Globus pallidus (tissue), 1 donor: ENCODE measurements around the gene AATK.

Experiments used
- DNase-seq: peaks from one replicate; pipeline ENCODE4 v3.0.0-alpha.2; 2015; ENCODE audit warnings: low spot score

The AATK gene

DNA sequence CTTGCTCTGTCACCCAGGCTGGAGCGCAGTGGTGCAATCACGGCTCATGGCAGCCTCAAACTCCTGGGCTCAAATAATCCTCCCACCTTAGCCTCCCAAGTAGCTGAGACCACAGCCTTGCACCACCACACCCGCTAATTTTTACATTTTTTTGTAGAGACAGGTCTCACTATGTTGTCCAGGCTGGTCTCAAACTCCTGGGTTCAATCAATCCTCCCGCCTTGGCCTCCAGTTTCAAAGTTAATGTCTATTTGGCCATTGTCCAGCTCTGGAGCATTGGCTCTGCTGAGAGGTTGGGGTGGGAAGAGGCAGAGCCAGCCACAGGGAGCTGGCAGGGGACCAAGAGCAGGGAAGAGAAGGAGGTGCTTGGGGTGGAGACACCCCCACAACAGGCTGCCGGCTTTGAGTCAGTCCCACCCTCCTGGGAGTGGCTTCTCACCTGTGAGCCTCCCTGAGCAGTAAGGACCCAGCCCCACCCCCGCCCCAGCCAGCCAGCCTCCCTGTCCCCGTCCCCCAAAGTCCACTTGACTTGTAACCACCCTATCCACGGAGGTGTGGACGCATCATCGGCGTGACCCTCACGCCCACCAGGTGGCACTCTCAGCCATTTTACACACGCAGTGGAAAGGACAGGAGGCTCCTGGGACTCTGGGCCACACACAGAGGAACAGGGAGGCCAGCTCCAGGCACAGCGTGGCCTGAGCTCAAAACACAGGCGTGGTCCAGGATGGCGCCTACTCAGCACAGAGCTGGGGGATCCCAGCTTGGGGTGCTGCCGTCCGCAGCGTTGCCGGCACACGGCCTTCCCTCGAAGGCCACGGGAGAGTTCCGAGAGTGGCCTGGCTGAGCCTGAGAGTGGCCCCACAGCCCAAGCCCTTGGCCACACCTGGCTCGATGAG is 23.5 kb downstream of the AATK start:
- DNase-seq = peak; percentile 86

DNA sequence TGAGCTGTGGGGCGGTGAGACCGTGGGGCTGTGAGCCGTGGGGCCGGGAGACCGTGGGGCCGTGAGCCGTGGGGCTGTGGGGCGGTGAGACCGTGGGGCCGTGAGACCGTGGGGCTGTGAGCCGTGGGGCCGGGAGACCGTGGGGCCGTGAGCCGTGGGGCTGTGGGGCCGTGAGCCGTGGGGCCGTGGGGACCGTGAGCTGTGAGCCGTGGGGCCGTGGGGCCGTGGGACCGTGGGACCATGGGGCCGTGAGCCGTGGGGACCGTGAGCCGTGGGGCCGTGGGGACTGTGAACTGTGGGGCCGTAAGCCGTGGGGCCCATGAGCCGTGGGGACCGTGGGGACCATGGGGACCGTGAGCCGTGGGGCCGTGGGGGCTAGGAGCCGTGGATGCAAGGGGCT is 25.3 kb downstream of the AATK start:
- DNase-seq = no peak

DNA sequence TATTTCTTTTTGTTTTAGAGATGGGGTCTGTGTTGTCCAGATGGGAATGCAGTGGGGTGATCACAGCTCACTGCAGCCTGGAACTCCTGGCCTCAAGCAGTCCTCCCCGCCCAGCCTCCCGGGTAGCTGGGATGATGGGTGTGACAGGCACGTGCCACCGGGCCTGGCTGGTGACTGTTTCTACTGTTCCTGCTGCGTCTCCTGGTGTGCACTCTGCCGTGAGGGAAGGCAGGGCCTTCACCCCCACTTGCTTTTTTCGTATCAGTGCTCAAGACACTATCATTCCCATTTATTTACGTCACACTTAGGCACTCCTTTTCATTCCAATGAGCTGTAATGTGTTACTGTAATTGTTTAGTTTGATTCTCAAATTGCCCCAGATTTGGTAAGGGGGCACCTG is 26.0 kb downstream of the AATK start:
- DNase-seq = no peak

DNA sequence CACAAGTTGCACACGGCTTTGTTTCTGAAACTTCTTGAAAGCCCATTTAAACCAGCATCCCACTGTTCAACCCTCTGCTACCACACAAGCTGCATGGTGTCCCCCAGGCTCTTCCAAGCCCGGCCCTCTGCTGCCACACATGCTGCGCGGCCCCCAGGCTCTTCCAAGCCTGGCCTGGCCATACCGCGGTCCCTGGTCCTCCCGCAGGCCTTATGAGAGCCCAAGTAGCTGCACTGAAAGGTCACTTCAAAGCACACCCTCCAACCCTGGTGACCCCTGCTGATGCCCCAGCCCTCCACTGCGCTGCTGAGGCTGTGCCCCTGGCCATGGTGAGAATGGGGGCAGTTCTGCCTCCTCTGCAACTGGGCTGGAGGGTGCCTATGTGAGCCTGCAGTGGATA is 26.6 kb downstream of the AATK start:
- no peak for DNase-seq

DNA sequence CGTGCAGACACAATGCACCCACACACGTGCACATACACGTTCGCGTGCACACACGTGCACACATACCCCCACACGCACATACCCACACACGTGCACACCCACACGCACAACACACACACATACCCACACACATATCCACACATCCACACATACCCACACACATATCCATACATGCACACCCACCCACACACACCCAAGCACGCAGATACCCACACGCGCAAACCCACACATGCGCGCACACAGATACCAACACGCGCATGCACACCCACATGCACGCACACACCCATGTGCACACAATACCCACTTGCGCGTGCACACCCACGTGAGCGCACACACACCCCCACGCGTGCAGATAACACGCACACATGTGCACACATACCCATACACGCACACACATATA is 27.5 kb downstream of the AATK start:
- DNase-seq = no peak

DNA sequence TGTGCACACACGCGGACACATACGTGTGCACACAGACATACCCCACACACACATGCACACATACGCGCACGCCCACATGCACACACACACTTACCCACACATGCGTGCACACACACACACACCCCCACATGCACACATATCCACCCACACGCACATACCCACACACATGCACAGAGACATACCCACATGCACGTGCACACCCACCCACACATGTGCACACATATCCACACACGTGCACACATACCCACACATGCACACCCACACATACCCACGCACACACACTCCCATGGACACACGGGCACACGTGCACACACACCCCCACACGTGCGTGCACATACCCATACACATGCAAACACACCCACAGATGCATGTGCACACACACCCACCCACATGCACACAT is 27.9 kb downstream of the AATK start:
- DNase-seq = no peak

DNA sequence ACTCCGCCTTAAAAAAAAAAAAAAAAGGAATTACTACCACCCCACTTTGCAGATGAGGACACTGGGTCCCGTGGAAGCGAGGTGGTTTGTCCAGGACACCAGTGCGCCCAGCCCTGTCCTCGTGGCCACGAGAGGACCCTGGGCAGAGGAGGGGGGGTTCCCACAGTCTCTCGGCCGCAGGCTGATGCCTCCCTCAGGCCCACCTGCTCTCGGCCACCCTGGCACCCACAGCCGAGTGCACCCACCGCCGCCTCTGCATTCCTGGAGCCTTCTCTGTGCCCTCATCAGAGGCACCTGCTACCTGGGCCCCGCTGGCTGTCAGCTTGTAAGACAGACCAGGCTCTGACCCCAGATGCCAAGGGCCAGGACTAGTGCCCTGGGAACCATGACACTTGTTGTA is 28.8 kb downstream of the AATK start:
- DNase-seq = no peak

DNA sequence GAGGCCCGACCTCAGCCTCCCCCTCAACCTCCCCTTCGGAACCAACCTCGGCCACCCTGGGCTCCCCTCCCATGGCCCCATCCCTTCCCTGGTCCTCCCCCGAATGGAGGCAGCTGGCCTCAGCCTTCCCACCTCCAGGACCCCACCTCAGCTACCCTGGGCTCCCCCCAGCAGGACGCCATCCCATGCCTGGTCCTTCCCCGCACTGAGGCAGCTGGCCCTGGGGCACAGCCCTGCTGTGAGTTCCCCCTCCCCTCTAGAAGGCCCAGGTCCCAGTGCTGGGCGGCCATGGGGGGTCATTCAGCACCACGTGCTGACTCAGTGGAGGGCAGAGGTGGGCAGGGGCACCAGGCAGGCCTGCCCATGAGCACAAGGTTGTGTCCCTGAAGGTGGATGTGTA is 29.7 kb downstream of the AATK start:
- no peak for DNase-seq

DNA sequence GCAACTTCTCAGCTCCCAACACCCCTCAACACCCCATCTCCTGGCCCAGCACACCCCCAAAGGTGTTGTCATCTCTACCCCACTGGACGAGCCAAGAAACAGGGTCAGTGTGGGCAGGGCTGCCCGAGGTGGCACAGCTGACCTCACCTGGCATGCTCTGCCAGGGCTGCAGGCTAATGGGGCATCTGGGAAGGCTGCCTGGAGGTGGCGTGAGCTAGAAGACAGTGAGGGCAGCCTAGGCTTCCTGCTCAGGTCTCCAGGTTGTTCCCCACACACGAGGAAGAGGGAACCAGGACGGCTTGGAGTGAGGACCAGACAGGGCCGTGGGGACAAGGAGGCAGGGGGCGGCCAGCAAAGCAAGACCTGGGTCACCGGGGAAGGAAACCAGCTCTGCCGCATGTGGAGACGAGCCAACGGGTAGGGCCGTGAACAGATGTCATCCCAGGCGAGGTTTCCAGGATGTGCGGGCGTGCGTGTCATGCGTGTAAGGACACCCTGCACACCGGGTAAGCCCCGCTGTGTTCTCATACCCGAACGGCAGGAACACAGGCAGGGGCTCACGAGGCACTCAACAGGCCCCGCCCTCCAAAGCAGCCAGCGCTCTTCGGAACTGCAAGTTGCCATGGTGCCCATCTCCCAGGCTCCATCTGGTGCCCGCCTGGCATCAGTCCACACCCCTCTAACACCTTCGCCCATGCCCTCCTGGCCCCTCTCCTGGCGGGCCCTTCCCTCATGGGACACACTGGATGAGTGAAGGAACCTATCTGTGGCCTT is 30.3 kb downstream of the AATK start:
- DNase-seq = no peak

DNA sequence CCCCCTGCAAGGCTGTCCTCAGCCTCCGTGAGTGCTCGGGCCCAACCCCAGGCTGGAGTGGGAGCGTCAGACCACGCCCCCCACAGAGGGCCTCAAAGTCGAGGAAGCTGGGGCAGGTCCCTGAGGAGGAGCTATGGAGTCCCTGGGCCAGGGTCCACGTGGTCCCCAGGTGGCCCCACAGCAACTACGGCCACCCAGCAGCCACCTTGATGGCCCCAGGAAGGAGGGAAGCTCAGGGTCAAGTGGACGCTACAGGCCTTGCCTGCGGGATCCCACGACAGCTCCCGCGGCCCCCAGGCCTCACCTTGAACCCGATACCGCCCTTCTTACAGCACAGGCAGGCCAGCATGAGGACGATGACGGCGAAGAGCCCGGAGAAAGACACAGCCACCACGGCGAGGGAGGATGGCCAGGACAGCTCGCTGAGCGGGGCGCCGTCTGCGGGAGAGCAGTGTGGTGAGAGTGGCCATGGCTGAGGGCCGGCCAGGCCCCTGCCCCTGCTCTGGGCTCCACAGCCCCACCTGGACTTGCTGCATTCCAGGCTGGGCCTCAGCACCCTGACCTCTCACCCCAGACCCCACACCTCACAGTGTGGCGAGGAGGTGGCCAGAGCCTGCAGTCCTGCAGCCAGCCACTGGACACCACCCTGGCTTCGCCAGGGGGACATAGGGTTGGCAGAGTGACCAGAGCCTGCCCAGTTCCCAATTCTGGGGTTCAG is 31.8 kb downstream of the AATK start:
- DNase-seq = no peak

DNA sequence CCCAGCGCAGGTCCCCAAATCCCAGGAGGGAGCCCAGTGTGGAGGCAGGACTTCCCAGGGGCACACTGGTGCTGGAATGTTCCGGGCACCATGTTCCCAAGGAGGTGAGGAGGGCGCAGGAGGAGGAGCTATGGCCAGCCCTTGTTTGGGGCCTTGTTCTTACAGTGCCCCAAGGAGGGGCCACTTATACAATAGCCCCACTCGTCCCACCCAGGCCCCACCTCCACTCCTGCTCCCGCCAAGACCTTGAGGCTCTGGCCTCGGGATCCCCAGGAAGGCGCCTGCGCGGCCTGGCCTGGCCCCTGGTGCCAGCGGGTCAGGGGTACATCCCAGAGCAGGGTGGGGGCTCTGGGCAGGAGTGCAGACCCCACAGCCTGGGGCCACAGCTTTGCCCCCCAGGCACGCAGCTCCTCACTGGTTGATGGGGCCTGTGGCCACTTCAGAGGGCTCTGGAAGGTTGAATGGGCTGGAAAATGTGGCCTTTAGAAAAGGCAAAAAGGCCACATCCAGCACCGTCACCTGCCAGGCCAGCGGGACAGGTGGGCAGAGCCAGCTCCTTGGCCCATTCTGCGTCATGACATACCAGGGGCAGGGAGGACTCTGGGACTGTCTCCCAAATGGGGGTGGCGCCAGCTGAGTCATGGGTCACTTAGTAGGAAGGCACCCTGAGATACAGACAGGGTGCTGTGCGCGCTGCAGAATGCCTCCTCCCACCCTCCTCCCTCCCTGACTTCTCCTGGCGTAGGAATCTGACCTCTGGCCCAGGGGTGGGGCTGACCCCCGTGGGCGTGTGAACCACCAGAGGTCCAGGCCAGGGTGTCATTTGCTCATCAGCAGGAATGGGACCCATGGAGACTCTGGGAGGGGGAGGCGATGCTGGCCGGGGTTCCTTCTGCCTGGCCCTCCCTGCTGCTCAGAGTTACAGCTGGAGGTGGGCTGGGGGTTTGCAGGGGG is 33.0 kb downstream of the AATK start:
- DNase-seq = no peak

DNA sequence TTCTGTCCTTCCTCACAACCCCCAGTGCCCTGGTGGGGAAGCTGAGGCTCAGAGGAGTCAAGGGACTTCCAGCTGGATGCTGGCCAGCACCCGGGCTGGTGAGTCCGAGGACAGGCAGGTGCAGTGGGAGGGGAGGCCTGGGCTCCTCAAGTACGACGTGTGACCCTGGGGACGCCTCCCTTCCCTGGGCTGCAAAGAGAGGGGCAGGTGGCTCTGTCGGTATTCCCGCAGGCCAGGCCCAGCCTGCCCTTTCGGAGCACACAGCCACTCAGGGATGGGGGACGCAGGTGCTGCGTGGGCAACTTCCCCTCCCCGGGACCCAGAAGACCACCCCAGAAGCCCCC is 33.9 kb downstream of the AATK start:
- DNase-seq = no peak

DNA sequence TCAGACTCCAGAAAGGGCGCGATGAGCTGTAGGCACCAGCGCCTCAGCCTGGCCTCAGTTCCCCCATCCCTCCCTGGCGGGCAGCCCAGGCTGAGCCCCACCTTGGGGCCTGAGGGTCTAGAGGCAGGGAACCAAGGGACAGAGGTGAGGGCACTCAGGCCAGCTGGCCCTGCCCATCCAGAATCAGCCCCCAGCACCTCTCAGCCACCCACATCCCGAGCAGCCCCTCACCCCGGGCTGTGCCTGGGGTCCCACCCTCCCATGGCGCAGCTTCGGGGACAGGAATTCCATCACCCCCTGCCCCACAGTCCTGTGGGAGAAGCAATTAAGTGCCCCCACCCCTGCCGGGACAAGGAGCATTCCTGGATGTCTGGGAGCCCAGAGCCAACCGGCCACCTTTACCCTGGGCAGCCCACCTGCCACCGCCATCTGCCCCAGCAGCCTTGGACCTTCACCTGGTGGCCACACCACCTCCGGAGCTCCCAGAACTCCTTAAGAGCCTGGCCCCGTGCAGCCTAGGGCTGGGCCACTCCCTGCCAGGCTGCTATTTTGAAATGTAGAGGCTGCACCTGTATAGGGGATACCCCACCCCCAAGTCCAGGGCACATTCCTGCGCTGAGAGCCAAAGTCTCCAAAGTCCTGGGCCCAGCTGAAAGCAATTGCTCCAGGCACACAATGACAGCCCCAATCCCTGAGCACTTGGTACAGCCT is 34.4 kb downstream of the AATK start:
- DNase-seq = no peak

DNA sequence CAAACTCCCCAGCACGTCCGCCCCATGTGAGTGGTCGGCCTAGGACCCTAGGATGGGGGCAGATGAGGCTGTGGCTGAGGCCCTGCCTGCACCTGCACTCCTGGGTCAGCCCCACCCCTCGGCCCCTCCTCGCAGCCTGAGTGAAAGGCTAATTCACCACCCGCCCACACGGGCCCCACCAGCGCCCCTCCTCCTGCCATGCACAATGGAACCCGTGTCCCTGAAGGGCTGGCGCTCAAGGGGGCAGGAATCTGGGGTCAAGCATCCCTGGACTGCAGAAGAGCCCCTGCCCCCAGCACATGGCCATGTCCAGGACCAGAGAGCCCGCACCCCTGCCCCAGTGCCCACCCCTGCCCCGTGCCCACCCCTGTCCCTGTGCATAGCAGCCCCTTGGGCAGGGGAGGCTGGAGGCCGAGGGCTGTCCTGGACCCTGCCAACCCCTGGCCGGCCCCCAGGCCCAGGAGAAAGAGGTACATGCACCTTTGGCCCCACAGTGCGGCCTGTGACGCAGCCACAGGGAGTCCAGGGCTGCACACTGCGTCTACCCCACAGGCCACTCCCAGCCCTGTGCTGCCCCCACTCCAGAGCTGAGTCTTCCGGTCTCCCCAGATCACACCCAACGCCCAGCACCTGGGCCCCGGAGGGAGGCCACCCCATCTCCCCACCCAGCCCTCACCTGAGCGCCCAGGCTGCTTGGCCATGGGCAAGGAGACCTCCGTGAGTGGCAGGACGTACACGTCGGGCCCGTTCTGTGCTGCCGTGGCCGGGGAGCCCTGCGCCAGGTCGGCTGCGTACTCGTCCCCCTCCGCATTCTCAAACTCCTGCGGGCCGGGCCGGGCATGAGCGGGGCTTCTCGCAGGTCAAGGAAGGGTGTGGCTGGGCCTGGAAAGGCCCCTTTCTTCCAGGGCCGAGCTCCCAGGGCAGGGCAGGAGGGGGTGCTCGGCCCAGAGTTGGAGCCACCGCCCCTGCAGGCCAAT is 35.3 kb downstream of the AATK start:
- DNase-seq = peak; percentile 90

DNA sequence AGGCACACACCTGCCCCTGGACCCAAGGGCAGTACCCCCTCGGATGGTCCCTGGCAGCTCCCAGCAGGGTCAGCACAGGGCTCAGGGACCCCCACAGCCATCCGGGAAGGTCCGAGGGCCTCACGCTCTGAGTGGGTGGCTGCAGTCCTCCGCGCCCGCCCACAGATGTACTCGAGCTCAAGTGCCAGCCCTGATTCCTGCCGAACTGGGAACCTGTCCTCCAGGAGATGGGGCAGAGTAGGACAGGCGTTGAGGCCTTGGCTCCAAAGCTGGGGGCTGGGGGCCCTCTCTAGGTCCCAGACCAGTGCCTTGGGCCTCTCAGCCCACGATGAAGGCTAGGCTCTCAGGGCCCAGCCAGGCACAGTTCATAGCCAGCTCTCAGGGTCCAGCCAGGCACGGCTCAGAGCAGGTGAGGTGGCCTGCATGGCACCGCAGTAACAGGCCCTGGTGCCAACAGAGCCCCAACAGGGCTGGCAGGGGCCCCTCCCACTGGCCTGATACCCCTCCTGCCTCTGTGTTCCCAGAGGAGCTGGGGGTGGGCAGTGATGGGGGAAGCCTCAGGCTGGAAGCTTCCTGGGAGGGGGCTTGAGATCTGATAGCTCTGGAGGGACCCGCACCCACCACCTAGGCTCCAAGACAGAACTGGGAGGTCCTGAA is 36.2 kb downstream of the AATK start:
- no peak for DNase-seq

DNA sequence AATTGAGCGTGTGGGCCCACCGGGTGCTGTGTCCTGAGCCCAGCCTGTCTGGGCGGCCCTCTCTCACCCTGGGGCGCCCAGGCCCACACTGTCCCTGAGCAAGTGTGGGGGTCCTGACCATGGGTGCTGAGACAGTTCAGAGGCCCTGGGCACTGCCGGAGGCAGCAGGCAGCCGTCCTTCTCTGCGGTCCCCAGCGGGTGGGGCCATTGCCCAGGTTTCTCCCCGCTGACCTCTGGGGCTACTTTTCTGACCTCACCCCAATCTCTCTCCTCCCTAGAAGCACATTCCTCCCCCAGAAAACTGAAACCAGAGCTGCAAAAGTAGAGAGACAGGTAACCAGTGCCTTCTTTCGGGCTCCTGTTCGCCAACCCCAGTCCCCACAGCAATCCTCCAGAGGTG is 36.7 kb downstream of the AATK start:
- no peak for DNase-seq

DNA sequence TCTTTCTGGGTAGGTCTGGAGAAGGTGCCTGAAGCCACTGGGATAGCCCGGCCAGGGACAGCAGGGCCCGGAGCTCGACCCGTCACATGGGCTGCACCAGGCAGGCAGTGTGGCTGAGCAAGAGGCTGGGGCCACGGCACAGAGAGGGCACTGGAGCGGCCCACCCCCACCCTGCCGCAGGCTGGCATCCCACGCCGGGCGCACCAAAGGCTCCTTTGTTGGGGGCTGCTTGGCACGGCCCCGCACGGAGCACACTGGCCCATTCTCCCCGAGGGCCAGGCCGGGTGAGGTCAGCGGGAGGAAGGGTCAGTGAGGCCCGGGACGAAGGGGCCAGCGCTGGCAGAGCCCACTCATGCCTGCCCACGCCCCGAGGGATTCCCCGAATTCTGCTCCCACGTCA is 37.2 kb downstream of the AATK start:
- peak; percentile 98 for DNase-seq

DNA sequence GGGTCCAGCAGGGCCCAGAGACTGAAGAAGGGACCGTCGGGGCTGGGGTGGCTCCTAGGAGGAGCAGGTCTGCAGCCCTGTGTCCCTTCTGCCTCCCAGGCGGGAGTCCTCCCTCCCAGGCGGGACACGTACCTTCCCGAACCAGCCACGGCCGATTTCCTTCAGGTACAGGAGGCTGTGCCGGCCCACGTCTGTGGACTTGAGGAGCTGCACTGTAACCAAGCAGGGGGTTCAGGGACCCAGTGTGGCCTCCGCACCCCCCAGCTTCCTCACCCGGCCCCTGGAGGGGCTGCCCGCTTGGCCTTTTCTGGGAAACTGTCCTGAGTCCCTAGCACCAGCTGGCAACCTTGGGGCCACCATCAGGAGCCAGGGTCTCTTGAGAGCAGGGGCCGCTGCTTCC is 37.7 kb downstream of the AATK start:
- DNase-seq = no peak

DNA sequence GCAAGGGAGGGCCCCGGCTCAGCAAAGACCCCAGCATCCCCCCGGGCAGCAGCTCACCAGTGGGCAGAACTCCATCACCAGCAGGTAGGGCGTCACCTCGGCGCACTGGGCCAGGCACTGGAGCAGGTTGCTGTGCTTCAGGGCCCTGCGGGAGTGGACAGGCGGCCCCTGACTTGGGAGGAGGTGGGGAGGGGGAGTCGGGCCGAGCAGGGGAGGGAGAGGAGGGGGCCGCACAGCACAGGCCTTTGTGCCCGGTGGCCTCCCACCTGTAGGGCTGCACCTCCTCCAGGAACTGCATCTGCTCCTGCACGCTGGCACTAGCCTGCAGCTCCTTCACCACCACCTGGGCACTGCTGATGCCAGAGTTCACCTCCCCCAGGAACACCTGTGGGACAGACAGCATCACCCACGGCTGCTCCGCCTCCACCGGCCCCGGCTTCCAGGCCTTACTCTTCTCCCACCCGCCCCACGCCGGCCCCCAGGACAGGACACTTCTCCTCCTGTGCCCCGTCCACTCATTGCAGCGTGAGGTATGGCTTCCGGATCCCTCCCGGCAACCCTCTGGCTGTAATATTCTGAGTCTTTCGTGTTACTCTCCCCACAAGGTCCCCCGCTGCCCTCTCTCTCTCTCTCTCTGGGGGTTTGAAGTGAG is 38.4 kb downstream of the AATK start:
- DNase-seq = no peak
